NCI-H2081 (cell line): ENCODE measurements around the gene SRF.
A peak's percentile ranks its signal among the peaks of the same experiment; 100 is the strongest.
"Not testable (repeated sequence)": the region's sequence is repeated elsewhere in the genome, so short reads cannot be mapped to it uniquely, and the experiment has no call there.

Experiments
- DNase-seq, 2 experiments: peaks; one replicate each; lab custom pipeline; 2025; lab: John Stamatoyannopoulos, UW

SRF gene

GRCh38 chr6:43170931-43171706 lies at the start of gene SRF:
TSS of gene SRF (plus strand) at chr6:43171269. CDS start at chr6:43171657, 388 bp downstream.
- DNase-seq, result peak; percentile 99

- DNase-seq, result no peak
These were observed 48.9 kb upstream of the SRF start for GRCh38 chr6:43122146-43122545.

GRCh38 chr6:43123461-43124314 lies 47.4 kb upstream of the SRF start:
- DNase-seq, result no peak

GRCh38 chr6:43124481-43124880 lies 46.6 kb upstream of the SRF start:
- peak in 1 of 2 experiments; percentile 9 for DNase-seq

DNA sequence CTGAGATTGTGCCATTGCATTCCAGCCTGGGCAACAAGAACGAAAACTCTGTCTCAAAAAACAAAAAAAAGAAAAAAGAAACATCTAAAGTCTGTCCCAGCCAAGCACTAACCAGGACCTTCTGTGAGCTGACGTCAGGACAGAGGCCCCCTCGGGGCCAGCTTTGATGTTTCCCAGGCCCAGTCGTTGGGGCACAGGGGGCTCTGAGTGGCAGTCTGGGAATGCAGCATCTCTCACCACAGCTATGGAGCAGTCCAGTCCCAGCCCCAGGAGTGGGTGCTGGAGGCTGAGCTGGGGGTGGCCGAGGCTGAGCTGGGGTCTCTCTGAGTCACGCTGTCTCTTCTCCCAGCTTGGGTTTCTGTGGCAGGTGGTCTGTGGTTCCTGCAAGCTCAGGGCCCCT lies 46.0 kb upstream of the SRF start:
- DNase-seq, result no peak

GRCh38 chr6:43125555-43125954 lies 45.5 kb upstream of the SRF start:
- DNase-seq, result no peak

DNA sequence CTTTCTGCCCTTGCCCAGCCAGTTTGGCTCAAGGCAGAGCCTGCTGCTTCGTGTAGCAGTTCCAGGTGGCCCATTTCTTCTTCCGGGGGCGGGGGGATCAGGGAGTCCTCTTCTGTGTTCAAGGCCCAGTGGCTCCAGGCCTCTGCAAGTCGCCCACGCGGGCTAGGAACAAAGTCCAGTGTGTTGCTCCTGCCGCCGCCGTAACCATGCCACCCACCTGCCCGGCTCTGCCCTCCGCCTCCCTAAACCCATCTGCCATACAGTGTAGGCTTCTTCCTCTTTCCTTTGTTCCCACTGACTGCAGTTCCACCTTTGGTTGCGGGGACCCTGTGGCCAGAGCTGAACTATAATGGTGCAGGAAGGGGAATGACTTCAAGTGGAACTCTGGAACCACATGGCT lies 43.9 kb upstream of the SRF start:
- no peak for DNase-seq

DNA sequence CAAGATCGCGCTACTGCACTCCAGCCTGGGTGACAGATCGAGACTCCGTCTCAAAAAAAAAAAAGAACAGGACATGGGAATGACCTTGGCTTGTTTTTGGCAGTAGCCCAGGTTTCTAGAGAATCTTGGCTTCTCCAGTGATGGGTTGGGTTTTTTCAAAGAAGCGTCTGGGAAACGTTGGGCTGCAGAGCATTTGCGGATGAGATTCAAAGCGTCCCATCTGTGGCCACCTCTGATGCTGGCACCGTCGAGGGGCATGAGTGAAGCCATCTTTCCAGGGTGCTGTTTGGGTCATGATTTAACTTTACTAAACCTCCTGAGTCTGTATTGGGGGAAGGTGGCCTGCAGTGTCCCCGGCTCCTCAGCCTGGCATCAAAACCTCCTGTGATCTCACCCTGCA lies 43.2 kb upstream of the SRF start:
- DNase-seq, result no peak

- no peak for DNase-seq
These were observed 42.1 kb upstream of the SRF start for GRCh38 chr6:43128926-43129325.

DNA sequence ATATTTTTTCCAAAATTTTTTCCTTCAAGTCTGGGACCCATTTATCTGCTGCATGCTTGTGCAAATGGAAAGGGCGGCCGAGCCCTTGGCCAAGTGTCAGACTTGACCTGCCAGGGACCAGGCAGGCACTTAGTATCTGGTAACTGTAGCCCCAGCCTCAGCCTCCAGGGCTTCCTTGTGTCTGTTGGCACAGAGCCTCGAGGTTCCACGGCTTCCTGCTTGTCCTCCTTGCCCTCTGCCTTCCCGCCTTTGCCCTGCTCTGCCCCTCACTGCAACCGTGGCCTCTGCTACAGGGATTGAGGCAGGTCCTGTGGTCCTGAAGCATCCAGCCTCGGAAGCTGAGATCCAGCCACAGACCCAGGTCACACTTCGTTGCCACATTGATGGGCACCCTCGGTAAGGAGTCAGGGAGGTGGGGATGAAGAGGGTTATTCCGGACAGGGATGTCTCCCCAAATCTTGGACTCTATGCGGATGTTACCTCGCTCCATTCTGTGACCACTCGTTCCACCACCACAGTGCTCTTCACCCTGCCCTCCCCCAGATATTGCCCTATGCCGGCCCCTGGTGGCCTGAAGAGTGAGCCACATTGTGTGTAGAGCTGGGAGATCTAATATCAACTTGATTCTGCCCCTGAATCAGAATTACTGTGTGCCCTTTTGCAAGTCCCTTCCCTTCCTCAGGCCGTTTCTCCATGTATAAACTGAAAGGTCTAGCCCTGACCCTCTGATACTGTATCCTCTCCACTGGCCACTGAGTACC lies 41.5 kb upstream of the SRF start:
- no peak for DNase-seq

- DNase-seq, result no peak
These were observed 40.6 kb upstream of the SRF start for GRCh38 chr6:43130429-43130828.

GRCh38 chr6:43131379-43131778 lies 39.7 kb upstream of the SRF start:
- DNase-seq, result not testable (repeated sequence)

DNA sequence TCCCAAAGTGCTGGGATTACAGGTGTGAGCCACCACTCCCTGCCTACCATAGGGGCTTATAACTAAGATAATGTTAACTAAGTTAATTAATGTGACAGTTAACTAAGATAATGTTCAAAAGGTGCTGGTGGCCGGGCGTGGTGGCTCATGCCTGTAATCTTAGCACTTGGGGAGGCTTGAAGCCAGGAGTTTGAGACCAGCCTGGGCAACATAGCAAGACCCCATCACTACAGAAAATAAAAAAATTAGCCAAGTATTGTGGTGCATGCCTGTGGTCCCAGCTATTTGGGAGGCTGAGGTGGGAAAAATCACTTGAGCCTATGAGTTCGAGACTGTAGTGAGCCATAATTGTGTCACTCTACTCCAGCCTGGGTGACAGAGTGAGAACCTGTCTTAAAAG lies 32.8 kb upstream of the SRF start:
- no peak for DNase-seq

DNA sequence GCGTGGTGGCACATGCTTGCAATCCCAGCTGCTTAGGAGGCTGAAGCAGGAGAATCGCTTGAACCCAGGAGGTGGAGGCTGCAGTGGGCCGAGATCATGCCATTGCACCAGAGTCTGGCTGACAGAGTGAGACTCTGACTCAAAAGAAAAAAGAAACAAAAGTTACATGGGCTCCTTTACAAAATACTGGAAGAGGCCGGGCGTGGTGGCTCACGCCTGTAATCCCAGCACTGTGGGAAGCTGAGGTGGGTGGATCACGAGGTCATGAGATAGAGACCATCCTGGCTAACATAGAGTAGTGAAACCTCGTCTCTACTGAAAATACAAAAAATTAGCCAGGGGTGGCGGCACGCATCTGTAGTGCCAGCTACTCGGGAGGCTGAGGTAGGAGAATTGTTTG lies 31.1 kb upstream of the SRF start:
- DNase-seq, result not testable (repeated sequence)

DNA sequence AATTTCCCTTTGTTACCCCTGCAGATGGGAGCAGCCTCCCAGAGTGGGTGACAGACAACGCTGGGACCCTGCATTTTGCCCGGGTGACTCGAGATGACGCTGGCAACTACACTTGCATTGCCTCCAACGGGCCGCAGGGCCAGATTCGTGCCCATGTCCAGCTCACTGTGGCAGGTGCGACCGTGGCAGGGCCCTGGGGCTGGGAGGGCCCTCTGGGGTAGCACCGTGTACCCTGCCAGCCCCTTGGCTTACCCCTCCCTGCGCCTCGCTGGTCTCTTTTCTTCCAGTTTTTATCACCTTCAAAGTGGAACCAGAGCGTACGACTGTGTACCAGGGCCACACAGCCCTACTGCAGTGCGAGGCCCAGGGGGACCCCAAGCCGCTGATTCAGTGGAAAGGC lies 29.4 kb upstream of the SRF start:
- no peak for DNase-seq

- no peak for DNase-seq
These were observed 29.0 kb upstream of the SRF start for GRCh38 chr6:43142101-43142500.

- peak; percentile 81 to 86 for DNase-seq
These were observed 27.6 kb upstream of the SRF start for GRCh38 chr6:43143235-43144128.

- no peak for DNase-seq
These were observed 26.2 kb upstream of the SRF start for GRCh38 chr6:43144879-43145278.

DNA sequence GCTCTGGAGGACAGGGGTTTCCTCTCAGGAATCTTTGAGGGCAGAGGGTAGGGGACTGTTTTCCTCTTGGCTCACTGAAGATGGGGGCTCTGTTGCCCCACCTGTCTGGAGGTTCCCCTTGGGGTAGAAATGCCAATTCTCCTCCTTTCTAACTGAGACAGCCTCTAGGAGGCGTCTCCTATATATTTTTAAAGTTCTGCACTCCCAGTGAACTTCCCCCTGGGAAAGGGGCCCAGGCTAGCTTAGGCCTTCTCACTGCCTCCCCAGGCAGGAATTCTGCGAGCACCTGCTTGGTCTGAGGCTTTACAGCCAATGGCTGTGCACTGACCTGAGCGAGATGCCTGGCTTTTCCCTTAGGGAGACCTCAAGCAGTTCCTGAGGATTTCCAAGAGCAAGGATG lies 24.8 kb upstream of the SRF start:
- DNase-seq, result no peak

DNA sequence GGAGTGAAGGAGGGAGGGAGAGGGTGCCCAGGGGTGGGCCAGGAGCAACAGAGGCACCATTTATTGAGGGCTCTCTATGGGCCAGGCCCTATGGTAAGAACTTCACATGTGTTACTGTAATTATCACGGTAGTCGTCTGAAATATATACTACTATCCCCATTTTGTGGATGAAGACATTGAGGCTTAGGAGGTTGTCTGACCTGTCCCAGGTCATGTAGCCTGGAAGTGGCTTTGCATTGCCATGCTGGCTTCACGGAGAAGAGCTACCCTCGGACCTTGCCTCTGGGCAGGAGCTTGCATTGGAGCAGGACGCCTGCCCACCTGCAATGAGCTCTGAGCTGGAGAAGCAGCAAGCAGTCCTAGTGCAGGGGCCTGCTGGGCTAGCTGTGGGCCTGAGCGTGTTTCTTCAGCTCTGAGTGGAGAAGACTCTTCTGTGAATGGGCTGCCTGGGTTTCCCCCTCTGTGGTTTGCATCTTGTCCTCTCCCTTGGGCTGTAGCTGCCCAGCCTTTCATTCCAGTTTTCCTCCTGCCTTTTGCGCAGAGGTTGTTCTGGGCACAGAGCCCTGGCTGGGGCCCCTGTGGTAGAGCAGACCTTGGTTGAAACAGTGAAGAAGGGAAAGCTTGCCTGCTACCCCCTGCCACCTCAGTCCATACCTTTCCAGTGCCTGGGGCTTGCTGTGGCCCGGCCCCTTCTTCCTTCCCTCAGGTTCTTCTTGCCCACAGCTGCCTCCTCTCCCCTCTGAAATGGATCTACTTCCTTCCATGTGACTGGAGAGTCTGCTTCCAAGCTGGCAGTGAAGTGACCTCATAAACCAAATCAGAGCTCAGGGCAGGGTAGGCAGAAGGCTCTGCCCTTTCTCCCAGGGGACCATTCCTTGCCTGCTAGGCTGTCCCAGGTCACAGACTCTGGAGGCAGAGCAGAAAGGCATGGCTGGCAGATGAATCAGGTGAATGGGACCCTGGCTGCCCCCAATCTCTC lies 24.1 kb upstream of the SRF start:
- no peak for DNase-seq
